ENCODE results near the gene FRMD4A. TPM values are rescaled to one million over a fixed set of nuclear protein-coding genes. Genes with fewer than 3 reads are reported as not detected.

FRMD4A gene
- total RNA-seq, 1 donor from 2014 or later: 34.6 TPM

- TF ChIP-seq CTCF (conservative IDR thresholded peaks at IDR 0.05; ENCODE audit: low read depth, low read length): no peak
- no peak for DNase-seq (ENCODE audit: low read depth)
- H3K4me3 ChIP-seq (ENCODE audit: low read depth, low read length): no peak overlapping the region
Measured at GRCh38 chr10:13683017-13683416, 647.7 kb downstream of the FRMD4A start.

- TF ChIP-seq CTCF (conservative IDR thresholded peaks at IDR 0.05; ENCODE audit: low read depth, low read length): no peak
- no peak for DNase-seq (ENCODE audit: low read depth)
- H3K4me3 ChIP-seq (ENCODE audit: low read depth, low read length): no peak overlapping the region
Measured at GRCh38 chr10:13681960-13682359, 648.8 kb downstream of the FRMD4A start.

GRCh38 chr10:13681528-13681927 lies 649.2 kb downstream of the FRMD4A start:
- TF ChIP-seq CTCF (conservative IDR thresholded peaks at IDR 0.05; ENCODE audit: low read depth, low read length): no peak
- no peak overlapping the region for H3K4me3 ChIP-seq (ENCODE audit: low read depth, low read length)
- DNase-seq (ENCODE audit: low read depth): no peak

GRCh38 chr10:13681095-13681494 lies 649.6 kb downstream of the FRMD4A start:
- H3K4me3 ChIP-seq (ENCODE audit: low read depth, low read length): no peak overlapping the region
- no peak for TF ChIP-seq CTCF (conservative IDR thresholded peaks at IDR 0.05; ENCODE audit: low read depth, low read length)
- DNase-seq (ENCODE audit: low read depth): peak; percentile 26

GRCh38 chr10:13678101-13678843 lies 652.5 kb downstream of the FRMD4A start:
- no peak for TF ChIP-seq CTCF (conservative IDR thresholded peaks at IDR 0.05; ENCODE audit: low read depth, low read length)
- DNase-seq (ENCODE audit: low read depth): no peak

GRCh38 chr10:13674645-13675588 lies 655.8 kb downstream of the FRMD4A start:
- no peak for TF ChIP-seq CTCF (conservative IDR thresholded peaks at IDR 0.05; ENCODE audit: low read depth, low read length)
- no peak overlapping the region for H3K4me3 ChIP-seq (ENCODE audit: low read depth, low read length)
- DNase-seq (ENCODE audit: low read depth): no peak

More at GRCh38 chr10:13678101-13678843, 652.5 kb downstream of the FRMD4A start:
- H3K4me3 ChIP-seq (ENCODE audit: low read depth, low read length): no peak overlapping the region

Measured in epithelial cell of proximal tubule (primary cell).